GM19240 (cell line): ENCODE data around the gene DYSF.
"Not testable (repeated sequence)": the region's sequence is repeated elsewhere in the genome, so short reads cannot be mapped to it uniquely, and the experiment has no call there.

Experiments used
- DNase-seq: peaks from one replicate; pipeline ENCODE4 v3.0.0; 2011; ENCODE audit warnings: low spot score; ENCODE audit not compliant: insufficient read length

The DYSF gene

DNA sequence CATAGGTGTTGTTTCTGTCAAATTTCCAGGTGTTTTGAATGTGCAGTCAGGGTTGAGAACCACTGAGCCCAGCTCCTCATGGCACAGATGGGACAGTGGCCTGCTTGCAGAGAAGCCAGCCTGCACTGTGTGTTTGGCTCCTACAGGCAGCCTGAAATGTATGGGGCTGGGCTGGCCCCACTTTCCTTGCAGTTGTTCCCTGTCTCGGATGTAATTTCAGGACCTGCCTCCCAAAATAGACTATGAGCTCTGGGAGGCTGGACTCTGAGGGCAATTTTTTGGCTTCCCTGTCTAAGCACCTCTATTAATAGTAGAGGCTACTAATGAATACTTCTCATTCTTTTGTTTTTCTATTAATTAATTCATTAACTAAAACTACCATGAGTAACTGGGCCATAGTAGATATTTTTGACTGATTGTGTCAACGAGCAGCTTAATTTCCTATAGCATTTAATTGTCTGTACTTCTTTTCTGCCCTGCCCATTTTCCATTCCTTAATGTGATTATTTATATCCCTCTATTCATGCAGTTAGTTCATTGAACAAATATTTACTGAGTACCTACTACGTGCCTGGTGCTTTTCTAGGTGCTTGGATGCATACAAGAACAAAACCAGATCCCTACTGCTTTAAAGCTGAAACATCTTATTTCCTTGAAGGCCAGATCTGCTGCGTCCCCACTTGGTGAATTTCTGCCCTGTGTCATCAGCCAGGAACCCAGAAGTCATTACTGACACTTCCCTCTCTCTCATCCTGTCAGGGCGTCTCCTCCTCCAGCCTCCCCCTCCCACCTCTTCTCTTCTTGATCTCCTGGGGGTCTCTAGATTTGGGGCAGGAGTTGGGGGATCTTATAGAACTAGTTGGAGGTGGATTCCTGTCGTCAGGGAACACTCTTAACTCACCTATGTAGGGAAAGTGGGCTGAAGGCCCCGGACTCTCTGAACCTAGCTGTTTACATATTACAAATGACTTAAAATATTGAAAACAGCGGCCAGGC, 16.3 kb downstream of the DYSF start:
- no peak for DNase-seq

- DNase-seq: no peak
Observed at GRCh38 chr2:71471276-71471675, 17.9 kb downstream of the DYSF start.

DNA sequence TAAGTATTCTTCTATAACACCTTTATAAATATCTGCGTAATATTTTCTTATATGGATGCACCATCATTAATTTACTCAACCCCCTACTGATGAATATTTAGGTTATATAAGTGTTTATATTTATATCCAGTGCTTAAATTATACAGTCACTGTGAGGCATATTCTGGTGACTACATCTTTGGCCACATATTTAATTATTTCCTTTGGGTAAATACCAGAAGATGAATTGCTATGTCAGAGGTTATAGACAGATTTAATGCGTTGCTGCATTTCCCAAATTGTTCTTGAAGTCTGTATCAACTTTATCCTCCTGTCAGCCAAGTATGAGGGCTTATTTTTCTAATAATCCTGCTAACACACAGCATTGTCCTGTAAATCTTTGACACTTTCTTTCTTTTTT, 18.7 kb downstream of the DYSF start:
- no peak for DNase-seq

DNA sequence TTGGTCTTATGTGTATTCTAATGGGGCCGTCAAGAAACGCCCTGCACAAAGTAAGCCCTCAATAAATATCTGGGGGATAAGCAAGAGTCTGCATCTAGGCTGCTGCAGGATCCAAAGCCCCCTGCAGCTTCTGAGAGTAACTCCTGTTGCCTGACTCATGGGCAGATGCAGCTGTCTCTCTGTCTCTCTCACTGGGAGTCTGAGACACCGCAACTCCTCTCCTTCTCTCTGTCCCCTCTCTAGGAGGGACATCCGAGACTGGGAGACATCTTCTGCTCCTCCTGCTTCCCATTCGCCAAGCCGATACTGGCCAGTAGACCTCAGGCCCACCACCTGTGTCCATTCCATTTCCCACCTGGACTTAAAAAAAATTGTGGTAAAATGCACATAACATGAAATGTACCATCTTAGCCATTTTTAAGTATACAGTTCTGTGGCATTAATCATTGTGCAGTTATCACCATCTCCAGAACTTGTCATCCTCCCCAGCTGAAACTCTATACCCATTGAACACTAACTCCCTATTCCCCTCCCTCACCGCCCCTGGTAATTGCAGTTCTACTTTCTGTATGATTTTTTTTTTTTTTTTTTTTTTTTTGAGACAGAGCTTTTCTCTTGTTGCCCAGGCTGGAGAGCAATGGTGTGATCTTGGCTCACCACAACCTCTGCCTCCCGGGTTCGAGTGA, 20.1 kb downstream of the DYSF start:
- no peak for DNase-seq

GRCh38 chr2:71474116-71474743, 20.9 kb downstream of the DYSF start:
- DNase-seq: no peak

- DNase-seq: no peak
Observed at GRCh38 chr2:71474744-71475397, 21.5 kb downstream of the DYSF start.

- no peak for DNase-seq
Observed at GRCh38 chr2:71476495-71476894, 23.1 kb downstream of the DYSF start.

DNA sequence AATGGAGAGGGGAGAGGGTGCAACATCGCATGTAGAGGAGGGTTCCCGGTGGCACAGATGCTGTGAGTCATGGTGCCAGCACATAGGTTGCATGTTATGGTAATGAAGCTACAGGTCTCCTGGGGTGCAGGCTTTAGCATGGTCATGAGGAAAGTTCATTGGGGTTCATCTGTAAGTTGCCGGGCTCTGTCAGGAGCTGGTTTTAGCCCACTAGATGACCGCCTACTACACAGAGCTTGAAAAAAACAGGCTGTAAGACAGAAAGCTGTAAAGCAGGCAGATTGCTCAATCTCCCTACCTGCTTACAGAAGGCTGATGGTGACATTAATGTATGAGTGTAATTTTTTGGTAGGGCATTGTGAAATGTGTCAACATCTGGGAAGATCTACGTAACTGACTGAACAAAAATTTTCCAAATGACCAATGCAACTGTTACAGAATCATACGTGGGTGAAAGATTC, 23.9 kb downstream of the DYSF start:
- DNase-seq: no peak

DNA sequence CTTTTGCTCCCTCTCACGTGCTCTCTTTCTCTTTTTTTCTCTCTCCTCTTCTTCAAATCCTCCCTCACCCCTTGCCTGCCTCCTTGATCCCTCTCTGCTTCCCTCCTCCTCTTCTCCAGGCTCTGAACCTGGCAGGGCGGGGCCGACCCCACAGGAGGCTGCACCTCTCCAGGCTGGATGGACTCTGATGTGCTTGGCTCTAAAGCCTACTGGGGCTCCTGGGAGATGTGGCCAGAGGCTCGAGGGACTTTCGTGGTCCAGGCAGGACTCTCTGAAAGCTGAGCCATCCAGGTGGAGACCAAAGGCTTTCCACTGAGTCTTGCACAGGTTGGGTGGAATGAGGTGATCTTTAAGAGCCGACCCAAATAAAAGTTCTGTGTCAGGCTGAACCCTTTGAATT, 25.4 kb downstream of the DYSF start:
- no peak for DNase-seq

DNA sequence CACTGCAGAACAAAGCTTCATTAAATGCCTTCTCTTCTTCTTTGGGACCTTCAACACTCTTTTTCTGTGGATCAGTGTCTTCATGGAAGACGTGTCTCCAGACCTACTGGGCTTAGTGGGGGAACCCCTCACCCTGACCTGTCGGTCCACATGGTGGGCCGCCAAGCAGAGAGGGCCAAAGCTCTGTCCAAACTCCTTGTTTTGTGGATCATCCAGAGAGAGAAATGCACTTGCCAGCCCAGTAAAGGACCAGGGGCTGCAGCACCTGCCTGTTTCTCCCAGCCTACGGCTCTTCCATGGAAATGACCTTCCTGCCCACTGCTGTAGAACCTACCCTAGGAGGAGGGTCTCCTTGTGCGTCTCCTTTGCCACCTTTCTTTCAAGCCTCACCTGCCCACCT, 25.9 kb downstream of the DYSF start:
- no peak for DNase-seq

DNA sequence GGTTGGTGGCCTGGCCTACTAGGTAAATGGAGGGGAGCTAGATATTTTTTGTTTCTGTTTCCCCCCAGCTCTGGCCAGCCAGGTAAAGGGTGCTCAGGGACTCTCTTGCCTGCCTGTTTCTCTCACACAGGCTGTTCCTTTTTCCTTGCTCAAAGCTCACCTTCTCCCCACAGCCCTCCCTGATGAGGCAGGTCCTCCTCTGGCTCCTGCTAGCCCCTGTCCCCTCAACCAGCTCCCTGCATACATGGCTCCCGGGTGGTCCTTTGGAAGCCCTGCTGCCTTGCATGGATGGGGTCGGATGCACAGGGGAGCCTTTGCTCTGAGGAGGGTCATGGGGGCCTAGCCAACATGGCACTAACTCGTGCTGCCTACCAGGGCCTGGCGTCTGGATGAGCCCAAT, 27.8 kb downstream of the DYSF start:
- no peak for DNase-seq

DNA sequence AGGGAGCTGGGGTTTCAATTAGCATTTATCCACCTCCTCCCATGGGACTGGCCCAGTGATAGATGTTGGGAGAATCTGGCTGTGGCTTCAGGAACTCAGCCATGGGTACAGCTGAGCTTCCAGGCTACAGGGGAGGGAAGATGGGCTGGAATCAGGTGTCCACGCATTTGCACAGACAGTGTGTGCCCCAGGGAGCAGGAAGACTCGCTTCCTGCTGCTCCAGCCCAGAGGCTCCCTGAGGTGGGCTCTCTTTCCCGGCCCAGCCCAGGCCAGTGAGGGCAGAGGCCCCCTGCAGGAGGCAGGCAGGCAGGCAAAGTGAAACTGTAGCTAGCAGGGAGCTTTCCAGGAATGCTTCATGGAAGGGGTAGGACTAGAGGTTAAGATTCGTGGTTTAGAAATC, 28.7 kb downstream of the DYSF start:
- DNase-seq: no peak

DNA sequence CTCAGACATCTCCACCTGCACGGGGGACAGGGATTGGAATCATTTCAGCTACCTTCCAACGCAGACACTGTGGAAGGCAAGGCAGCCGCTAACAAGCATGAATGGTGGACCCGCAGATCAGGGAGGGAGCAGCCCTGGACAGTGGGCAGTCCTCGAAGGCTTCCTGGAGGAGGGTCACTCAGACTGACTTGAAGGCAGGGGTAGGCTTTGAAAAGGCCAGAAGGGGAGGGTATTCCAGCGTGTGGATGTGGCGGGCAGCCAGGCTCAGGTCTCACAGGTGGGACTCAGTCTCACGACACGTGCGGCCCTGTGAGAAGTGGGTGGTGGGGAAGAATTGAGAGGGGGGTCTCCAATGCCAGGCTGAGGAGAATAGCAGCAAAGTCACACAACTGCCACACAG, 29.9 kb downstream of the DYSF start:
- no peak for DNase-seq

GRCh38 chr2:71484354-71484753, 31.0 kb downstream of the DYSF start:
- no peak for DNase-seq

DNA sequence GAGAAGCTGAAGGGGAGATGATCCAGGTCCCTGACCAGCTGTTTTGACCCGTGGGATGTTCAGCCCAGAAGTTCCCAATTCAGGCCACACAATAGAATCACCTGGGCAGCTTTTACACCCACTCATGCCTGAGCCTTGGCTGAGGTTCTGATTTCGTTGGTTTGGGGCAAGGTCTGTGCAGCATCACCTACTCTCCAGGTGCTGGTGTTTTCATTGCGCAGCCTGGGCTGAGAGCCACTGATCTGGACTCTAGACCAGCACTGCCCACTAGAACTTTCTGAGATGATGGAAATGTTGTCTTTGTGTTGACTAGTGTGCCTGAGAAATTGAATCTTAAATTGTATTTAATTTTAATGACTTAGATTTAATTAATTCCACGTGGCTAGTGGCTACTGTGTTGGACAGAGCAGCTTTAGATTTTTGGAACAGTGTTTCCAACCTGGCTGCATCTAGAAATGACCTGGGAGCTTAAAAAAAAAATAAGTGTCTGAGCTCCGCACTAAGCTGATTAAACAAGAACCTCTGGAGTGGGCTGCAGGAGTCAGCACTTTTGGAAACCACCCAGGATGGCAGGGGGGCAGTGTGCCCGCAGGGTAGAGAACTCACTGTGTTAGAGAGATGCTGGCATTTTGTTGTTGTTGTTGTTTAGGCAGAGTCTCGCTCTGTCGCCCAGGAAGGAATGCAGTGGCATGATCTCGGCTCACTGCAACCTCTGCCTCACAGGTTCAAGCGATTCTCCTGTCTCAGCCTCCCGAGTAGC, 33.7 kb downstream of the DYSF start:
- DNase-seq: no peak

- not testable (repeated sequence) for DNase-seq
Observed at GRCh38 chr2:71491551-71491950, 38.2 kb downstream of the DYSF start.

DNA sequence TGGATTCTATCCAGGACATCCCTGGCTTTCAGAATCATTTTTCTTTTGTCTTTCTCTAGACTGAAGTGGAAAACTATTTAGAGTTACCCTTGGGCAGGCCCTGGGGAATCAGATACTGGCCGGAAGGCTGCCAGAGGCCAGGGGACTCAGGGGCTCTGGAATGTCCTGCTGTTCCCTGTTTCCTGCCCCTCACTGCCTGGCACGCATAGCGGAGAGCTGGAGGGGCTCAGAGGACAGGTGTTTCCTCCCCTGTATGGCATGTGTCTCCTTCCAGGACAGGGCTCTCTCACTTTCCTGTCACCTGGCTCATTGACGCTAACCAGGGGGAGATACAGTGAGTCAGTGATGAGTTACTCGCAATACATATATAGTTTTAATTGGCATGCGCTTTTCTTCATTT, 38.8 kb downstream of the DYSF start:
- no peak for DNase-seq

DNA sequence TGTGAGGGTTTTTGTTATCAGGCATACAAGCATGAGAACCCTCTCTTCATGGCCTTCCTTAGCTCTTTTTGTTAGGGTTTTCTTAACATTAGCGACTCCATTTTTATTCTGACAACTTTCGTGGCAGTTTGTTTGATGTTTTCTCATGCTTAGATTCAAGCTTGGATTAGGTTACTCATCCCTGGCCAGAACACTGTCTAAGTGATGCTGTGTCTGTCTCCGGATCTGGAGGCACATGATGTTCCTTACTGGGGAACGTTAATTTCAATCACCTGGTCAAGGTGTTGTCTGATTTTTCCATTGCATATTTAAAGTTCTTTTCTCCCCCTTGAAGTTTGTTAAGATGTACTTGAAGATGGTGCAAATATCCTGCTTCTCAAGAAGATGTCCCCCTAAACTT, 40.7 kb downstream of the DYSF start:
- no peak for DNase-seq

DNA sequence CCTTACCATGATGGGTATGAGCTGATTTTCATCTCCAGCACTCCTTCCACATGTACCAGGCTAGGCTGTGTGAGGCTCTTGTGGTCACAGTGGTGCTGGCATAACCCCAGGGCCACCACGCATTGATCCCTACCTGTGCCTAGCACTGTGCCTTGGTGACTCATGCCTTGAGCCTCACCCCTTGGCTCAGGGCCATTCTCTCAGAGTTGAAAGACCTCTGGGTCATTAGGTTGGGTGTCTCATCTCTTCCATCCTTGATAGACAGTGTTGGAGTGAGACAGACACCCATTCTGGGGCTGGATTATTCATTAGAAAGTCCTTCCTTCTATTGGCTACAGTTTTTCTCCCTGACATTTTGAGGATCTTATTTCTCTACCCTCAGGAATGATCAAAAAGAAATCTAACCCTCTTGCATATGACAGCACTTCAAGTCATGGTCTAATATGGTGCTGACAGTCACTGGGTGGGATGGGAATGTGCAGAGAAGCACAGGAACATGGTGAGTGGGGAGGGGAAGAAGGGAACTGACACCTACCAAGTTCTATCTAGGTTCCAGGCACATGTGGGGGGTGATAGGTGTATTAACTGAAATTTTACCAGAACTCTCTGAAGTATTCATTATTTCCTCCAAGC, 41.3 kb downstream of the DYSF start:
- DNase-seq: no peak

- no peak for DNase-seq
Observed at GRCh38 chr2:71496156-71496770, 42.9 kb downstream of the DYSF start.
